Neuronal stem cell (in vitro differentiated cells): ENCODE data around the gene B2M.

ENCODE experiments used
- DNase-seq: peaks from one replicate; pipeline ENCODE4 v3.0.0-alpha.2; 2013; ENCODE audit warnings: low spot score
- H2AFZ ChIP-seq: one replicate; pipeline ENCODE4 v1.6.1; 2013; ENCODE audit warnings: mild to moderate bottlenecking, low read length, inconsistent platforms
- H2AK5ac ChIP-seq: 2 replicates; pipeline ENCODE4 v1.6.1; 2013; ENCODE audit warnings: low read depth, mild to moderate bottlenecking, inconsistent platforms, low read length, moderate library complexity, mixed read lengths
- H2BK120ac ChIP-seq: 2 replicates; pipeline ENCODE4 v1.6.1; 2013; ENCODE audit warnings: low read depth, mild to moderate bottlenecking, inconsistent platforms, low read length, moderate library complexity, mixed read lengths
- H2BK12ac ChIP-seq: one replicate; pipeline ENCODE4 v1.6.1; 2013; ENCODE audit warnings: low read length, inconsistent platforms
- H2BK15ac ChIP-seq: 2 replicates; pipeline ENCODE4 v1.6.1; 2013; ENCODE audit warnings: mild to moderate bottlenecking, low read length, inconsistent platforms, mixed read lengths
- H2BK5ac ChIP-seq: one replicate; pipeline ENCODE4 v1.6.1; 2013; ENCODE audit warnings: inconsistent platforms, mild to moderate bottlenecking, low read length, moderate library complexity
- H3K14ac ChIP-seq: one replicate; pipeline ENCODE4 v1.6.1; 2013; ENCODE audit warnings: low read length, inconsistent platforms
- H3K18ac ChIP-seq: 2 replicates; pipeline ENCODE4 v1.6.1; 2013; ENCODE audit warnings: low read length, inconsistent platforms
- H3K23ac ChIP-seq: 2 replicates; pipeline ENCODE4 v1.6.1; 2013; ENCODE audit warnings: low read depth, mild to moderate bottlenecking, mixed read lengths, low read length, inconsistent platforms; ENCODE audit not compliant: poor library complexity
- H3K27ac ChIP-seq: replicated peaks from 3 replicates; pipeline ENCODE4 v1.5.1; 2013; ENCODE audit warnings: low read length, inconsistent platforms
- H3K27me3 ChIP-seq, 3 experiments: 2 replicates each; pipeline ENCODE4 v1.6.1; 2013; ENCODE audit warnings: low read length in 3 of 3, mild to moderate bottlenecking in 2 of 3, inconsistent platforms in 1 of 3, low read depth in 1 of 3, mixed read lengths in 1 of 3, moderate library complexity in 1 of 3; ENCODE audit not compliant: control insufficient read depth in 3 of 3, insufficient read depth in 3 of 3
- H3K36me3 ChIP-seq, 2 donors: replicated peaks in 1 of 2; 2 replicates each; pipeline ENCODE4 v1.6.1; 2013; ENCODE audit warnings: low read length in 2 of 2; ENCODE audit not compliant: control insufficient read depth in 2 of 2, insufficient read depth in 2 of 2
- H3K4ac ChIP-seq: 2 replicates; pipeline ENCODE4 v1.6.1; 2013; ENCODE audit warnings: inconsistent platforms, mild to moderate bottlenecking, low read length, moderate library complexity
- H3K4me1 ChIP-seq, 2 donors: 1 replicate in 1 of 2; 2 replicates in 1 of 2; pipeline ENCODE4 v1.6.1; 2013; ENCODE audit warnings: low read length in 2 of 2, low read depth in 1 of 2; ENCODE audit not compliant: control insufficient read depth in 2 of 2, insufficient read depth in 1 of 2
- H3K4me2 ChIP-seq: one replicate; pipeline ENCODE4 v1.6.1; 2013; ENCODE audit warnings: mild to moderate bottlenecking, low read length, inconsistent platforms; ENCODE audit not compliant: insufficient read depth, poor library complexity, severe bottlenecking
- H3K4me3 ChIP-seq, 2 donors: 2 replicates each; pipeline ENCODE4 v1.5.1; 2013; ENCODE audit warnings: low read length in 2 of 2, mild to moderate bottlenecking in 2 of 2, inconsistent platforms in 1 of 2, moderate library complexity in 1 of 2
- H3K79me1 ChIP-seq: one replicate; pipeline ENCODE4 v1.6.1; 2013; ENCODE audit warnings: low read depth, mild to moderate bottlenecking, inconsistent platforms, low read length, moderate library complexity
- H3K9ac ChIP-seq: one replicate; pipeline ENCODE4 v1.6.1; 2013; ENCODE audit warnings: mild to moderate bottlenecking, low read depth, low read length, inconsistent platforms; ENCODE audit not compliant: poor library complexity
- H3K9me3 ChIP-seq, 2 donors: replicated peaks in 1 of 2; 2 replicates each; pipeline versions ENCODE3 to v1.6.1; 2013; ENCODE audit warnings: low read length in 2 of 2, mild to moderate bottlenecking in 2 of 2, inconsistent platforms in 1 of 2, low read depth in 1 of 2, mixed read lengths in 1 of 2, moderate library complexity in 1 of 2; ENCODE audit not compliant: control insufficient read depth in 2 of 2, insufficient read depth in 1 of 2
- H4K8ac ChIP-seq: one replicate; pipeline ENCODE4 v1.6.1; 2013; ENCODE audit warnings: low read depth, mild to moderate bottlenecking, inconsistent platforms, low read length, moderate library complexity
- H4K91ac ChIP-seq: one replicate; pipeline ENCODE4 v1.6.1; 2013; ENCODE audit warnings: low read length, low read depth, mild to moderate bottlenecking, inconsistent platforms; ENCODE audit not compliant: poor library complexity
- WGBS, 2 donors: extraction: QIAGEN DNeasy Blood & Tissue Kit; methylation state at CpG; one replicate each; pipeline ENCODE4 v1.1.7; 2013; ENCODE audit warnings: missing lambda C conversion rate in 2 of 2, mixed read lengths in 1 of 2; ENCODE audit not compliant: insufficient read length in 2 of 2, insufficient replicate concordance in 1 of 2; ENCODE audit errors: extremely low coverage in 2 of 2; 5-methylcytosine and 5-hydroxymethylcytosine counted together

The B2M gene

GRCh38 chr15:44728576-44729407, 17.5 kb downstream of the B2M start:
- no peak overlapping the region for H2BK12ac ChIP-seq
- peak overlapping the region; percentile 56 to 80 for H3K4me3 ChIP-seq
- peak overlapping the region; percentile 3 for H3K14ac ChIP-seq
- H3K27me3 ChIP-seq, result peaks cover 0 to 7% (median 2%) of the 10 kb centered on the region in 3 experiments
- peak overlapping the region; percentile 85 for H3K9ac ChIP-seq
- peak overlapping the region; percentile 68 for H2BK120ac ChIP-seq
- no CpG with 5 or more reads among the region's 36 CpGs for WGBS, 2 donors
- no peaks in the 10 kb centered on the region for H3K79me1 ChIP-seq
- no peak overlapping the region for H3K4ac ChIP-seq
- peak overlapping the region; percentile 83 for H2AFZ ChIP-seq
- H3K9me3 ChIP-seq, result no peaks in the 10 kb centered on the region
- peak overlapping the region; percentile 95 for H3K4me2 ChIP-seq
- no peak overlapping the region for H2AK5ac ChIP-seq
- H3K18ac ChIP-seq, result peak overlapping the region; percentile 55
- no peak overlapping the region for H3K27ac ChIP-seq
- H4K8ac ChIP-seq, result no peak overlapping the region
- peak overlapping the region; percentile 66 for H3K23ac ChIP-seq
- DNase-seq, result peak; percentile 75
- H4K91ac ChIP-seq, result no peak overlapping the region
- H3K36me3 ChIP-seq, result peaks cover 0 to 14% of the 10 kb centered on the region in 2 donors
- H3K4me1 ChIP-seq, result peaks cover 2 to 4% of the 10 kb centered on the region in 2 donors
- no peak overlapping the region for H2BK15ac ChIP-seq
- H2BK5ac ChIP-seq, result peak overlapping the region; percentile 10

GRCh38 chr15:44729408-44730127, 18.3 kb downstream of the B2M start:
- WGBS, 2 donors, result no CpG with 5 or more reads among the region's 21 CpGs
- H2BK15ac ChIP-seq, result no peak overlapping the region
- H3K14ac ChIP-seq, result peak overlapping the region; percentile 3
- H2AFZ ChIP-seq, result peak overlapping the region; percentile 83
- H2BK5ac ChIP-seq, result peak overlapping the region; percentile 10
- no peaks in the 10 kb centered on the region for H3K79me1 ChIP-seq
- peak overlapping the region; percentile 56 to 80 for H3K4me3 ChIP-seq
- peak overlapping the region; percentile 68 for H2BK120ac ChIP-seq
- peak overlapping the region; percentile 85 for H3K9ac ChIP-seq
- H4K91ac ChIP-seq, result no peak overlapping the region
- no peak overlapping the region for H4K8ac ChIP-seq
- H3K9me3 ChIP-seq, result no peaks in the 10 kb centered on the region
- peaks cover 0 to 14% of the 10 kb centered on the region in 2 donors for H3K36me3 ChIP-seq
- no peak overlapping the region for H3K4ac ChIP-seq
- no peak overlapping the region for H2AK5ac ChIP-seq
- H3K27me3 ChIP-seq, result peaks cover 0 to 7% (median 2%) of the 10 kb centered on the region in 3 experiments
- peak overlapping the region; percentile 55 for H3K18ac ChIP-seq
- DNase-seq, result no peak
- peak overlapping the region; percentile 95 for H3K4me2 ChIP-seq
- peaks cover 2 to 4% of the 10 kb centered on the region in 2 donors for H3K4me1 ChIP-seq
- peak overlapping the region; percentile 66 for H3K23ac ChIP-seq
- no peak overlapping the region for H2BK12ac ChIP-seq
- H3K27ac ChIP-seq, result no peak overlapping the region

DNA sequence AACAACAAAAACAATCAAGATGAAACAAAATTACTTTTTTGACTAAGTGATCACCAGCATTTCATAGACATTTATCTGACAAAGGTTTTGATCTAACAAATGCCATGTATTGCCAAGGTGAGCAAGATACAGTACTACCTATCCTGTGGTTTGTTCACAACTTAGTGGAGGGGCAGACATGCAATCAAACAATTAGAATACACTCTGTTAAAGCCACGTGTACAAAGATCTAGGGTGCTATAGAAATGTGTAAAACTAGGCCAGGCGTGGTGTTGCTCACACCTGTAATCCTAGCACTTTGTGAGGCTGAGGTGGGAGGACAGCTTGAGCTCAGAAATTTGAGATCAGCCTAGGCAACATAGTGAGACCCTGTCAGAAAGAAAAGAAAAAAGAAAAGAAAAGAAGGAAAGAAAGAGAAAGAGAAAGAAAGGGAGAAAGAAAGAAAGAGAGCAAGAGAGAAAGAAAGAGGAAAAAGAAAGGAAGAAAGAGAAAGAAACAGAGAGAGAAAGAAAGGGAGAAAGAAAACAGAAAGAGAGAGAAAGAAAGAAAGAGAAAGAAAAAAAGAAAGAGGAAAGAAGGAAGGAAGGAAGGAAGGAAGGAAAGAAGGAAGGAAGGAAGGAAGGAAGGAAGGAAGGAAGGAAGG, 23.6 kb downstream of the B2M start:
- H3K4me1 ChIP-seq, result no peaks in the 10 kb centered on the region
- no peak overlapping the region for H4K91ac ChIP-seq
- WGBS, 2 donors, result no CpG with 5 or more reads among the region's 2 CpGs
- H3K27ac ChIP-seq, result no peak overlapping the region
- no peaks in the 10 kb centered on the region for H3K79me1 ChIP-seq
- no peak overlapping the region for H2BK12ac ChIP-seq
- H4K8ac ChIP-seq, result no peak overlapping the region
- peaks cover 0 to 14% of the 10 kb centered on the region in 2 donors for H3K36me3 ChIP-seq
- no peak overlapping the region for H3K9ac ChIP-seq
- H2AFZ ChIP-seq, result no peak overlapping the region
- H2BK15ac ChIP-seq, result no peak overlapping the region
- H3K23ac ChIP-seq, result no peak overlapping the region
- H2BK5ac ChIP-seq, result no peak overlapping the region
- no peak overlapping the region for H3K4me2 ChIP-seq
- no peak for DNase-seq
- H3K4me3 ChIP-seq, result no peak overlapping the region
- H2BK120ac ChIP-seq, result no peak overlapping the region
- no peaks in the 10 kb centered on the region for H3K27me3 ChIP-seq
- no peaks in the 10 kb centered on the region for H3K9me3 ChIP-seq
- no peak overlapping the region for H3K18ac ChIP-seq
- H3K14ac ChIP-seq, result no peak overlapping the region
- H3K4ac ChIP-seq, result no peak overlapping the region
- no peak overlapping the region for H2AK5ac ChIP-seq
